ENCODE results near the gene CACNA2D1.
"Not testable (repeated sequence)": the region's sequence is repeated elsewhere in the genome, so short reads cannot be mapped to it uniquely, and the experiment has no call there.

CACNA2D1 gene

DNA sequence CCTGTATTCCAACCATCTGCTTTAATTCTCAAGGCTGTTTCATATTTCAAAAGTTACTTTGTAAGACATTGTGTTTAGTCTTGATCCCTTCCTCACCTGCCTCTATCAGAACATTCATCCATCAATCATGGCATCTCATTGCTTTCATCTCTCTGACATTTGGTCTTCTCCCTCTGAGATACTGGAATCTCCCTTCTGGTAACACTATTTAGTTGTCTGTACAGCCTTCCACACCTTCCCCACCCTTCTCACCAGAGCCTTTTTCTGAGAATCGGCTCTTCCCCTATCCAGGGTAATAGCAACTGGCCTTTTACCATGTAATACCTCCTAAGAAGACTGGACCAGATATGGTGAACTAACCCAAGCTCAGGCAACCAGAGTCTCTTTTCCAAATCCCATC is 10.1 kb downstream of the CACNA2D1 start:
- DNase-seq = no peak

DNA sequence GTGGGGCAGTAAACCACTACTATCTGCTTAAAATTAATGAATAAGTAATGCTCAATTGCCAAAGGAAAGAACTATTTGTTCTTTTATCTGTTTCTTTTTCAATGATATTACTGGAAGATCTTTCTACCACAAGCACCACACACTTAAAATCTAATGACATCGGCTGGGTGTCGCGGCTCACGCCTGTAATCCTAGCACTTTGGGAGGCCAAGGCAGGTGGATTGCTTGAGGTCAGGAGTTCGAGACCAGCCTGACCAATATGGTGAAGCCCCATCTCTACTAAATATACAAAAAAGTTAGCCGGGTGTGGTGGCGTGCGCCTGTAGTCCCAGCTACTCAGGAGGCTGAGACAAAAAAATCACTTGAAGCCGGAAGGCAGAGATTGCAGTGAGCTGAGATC is 10.8 kb downstream of the CACNA2D1 start:
- DNase-seq = not testable (repeated sequence)

DNA sequence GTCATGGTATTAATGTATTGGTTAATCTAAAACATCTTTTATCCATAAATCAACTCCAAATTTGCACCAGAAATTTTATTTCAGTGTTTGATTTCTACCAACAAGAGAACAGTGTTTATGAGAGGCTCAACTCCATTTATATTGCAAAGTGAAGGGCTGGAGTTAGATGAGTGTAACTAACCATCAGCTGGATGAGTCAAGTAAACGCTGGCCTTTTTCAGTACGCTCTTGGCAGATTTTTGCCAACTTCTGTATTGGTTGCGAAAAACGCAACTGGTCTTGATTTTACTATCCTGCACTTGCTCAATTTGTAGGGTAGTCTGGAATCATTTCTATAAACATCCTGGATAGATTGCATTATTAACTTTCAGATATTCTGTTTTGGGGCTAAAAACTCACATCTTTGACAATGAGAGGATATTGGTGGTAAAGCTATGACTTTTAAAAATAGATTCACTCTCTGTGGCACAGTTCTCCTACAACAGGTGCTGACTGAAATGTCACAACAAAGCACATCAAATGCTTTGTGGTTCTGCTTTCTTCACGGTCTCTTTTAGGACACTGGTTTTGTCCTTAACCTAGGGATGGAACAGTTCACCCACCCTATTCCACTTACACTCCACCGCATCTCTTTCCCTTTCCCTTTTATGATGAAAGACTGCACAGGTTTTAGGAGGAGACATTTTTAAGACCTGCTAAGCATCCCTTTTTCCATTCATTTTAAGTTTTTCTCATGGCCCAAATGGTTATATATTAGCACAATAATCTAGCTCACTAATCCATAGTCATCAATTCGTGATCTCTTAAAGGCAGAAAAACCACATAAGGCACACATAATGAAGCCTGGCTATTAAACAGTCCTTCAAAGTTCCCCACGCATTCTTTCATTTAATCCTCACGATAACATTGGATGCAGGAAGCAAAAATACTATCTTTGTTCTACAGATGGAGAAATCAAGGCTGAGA is 12.8 kb downstream of the CACNA2D1 start:
- DNase-seq = no peak

DNA sequence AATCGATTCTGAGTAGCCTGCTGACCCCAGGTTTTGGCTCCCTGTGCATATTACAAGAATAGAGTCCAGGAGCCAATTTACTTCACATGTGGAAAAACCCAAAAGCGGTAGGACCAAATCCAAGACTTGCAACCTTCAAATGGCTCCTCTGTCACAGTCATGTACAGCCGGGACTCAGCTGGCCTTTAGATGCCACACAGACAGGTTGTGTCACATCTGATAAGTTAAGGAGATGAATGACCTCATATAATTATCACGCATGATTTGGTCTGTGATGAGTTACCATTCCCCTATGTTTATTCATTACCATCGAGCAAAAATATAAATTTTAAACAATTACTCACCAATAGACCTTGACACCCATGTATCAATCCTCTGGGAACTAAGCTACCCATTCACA is 14.2 kb downstream of the CACNA2D1 start:
- no peak for DNase-seq

DNA sequence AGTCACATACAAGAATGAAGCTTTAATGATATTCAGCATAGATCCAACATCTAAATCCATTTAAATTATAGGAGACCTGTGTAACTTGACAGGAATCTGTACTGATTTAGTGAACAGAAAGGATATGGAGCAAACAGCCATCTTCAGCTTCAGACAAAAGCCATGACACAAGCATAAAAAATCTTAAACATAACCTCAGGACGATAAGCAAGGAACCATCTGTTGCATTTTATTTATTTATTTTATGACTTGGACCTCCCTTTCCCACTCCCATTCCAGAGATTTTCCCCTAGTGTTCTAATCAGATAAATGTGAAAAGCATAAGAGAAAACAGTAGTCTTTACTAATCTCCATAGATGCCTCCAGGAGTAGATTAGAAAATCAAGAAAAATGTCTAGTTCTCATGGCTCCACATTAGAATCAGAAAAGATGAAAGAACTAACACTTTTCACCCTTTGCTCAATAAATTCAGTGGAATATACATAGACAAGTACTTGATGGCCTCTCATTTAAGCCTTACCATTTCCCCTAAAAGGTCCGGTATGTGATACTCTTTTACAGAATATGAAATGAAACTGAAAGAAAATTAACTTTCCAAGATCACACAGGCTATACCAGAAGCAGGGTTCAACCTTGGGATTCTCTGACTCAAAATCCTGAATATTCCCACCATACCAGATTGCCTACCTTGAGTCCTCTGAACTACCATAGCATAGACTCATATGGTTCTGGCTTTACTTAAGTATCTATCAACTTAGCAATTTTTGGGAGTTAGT is 15.2 kb downstream of the CACNA2D1 start:
- DNase-seq = no peak

DNA sequence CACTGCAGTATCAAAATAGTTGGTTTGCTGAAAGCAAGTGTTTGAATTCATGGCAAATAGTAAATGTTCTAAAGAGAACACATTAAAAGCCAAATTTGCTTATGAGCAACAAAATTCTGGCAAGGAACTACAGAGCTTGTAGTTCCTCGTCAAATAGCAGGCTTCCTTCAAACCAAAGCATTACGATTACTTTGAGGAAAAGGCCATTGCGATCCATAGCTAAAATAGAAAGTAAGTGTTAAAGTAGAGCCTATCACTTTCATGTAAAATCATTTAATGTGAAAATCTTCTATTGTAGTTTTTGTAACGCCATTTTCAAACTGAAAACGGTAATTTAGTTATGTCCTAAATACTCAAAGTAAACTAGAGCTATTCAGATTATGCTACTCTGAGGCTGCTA is 20.1 kb downstream of the CACNA2D1 start:
- DNase-seq = no peak

DNA sequence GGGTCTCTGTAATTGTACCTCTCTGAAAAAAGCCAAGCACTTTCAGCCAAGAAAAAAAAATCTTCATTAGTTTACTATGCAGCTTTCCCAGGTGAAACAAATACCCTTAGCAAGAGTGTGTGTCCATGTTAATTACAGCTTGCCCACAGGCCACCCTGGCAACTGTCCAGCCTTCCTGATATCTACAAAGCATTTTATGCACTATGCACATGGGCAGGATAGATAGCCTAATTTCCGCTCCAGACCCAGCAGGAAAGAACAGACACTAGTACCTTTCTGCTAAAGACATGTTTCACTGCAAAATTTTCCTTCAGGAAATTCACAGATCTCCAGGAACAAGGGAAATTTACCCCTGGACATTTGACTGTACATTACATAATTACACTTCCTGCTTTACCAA is 24.4 kb downstream of the CACNA2D1 start:
- no peak for DNase-seq

DNA sequence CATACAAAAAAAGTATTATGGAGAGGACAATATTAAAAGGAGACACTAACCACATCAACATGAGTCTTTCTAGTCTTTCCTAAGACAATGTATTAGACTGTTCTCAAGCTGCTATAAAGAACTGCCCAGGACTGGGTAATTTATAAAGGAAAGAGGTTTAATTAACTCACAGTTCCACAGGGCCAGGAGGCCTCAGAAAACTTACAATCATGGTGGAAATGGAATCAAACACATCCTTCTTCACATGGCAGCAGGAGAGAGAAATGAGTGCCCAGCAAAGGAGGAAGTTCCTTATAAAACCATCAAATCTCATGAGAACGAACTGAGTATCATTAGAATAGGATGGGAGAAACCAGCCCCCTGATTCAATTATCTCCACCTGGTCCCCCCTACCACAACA is 25.7 kb downstream of the CACNA2D1 start:
- no peak for DNase-seq

DNA sequence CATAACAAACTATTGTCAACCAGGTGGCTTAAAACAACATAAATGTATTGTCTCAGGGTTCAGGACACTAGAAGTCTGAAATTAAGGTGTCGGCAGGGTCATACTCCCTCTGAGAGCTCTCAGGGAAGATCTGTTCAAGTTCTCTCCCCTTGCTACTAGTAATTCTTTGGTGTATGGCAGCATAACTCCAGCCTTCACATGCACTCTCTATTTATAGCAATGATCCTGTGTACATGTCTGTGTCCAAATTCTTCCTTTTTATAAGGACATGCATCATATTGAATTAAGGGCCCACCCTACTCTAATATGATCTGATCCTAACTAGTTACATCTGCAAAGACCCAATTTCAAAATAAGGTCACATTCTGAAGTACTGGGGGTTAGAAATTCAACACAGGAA is 27.2 kb downstream of the CACNA2D1 start:
- no peak for DNase-seq

DNA sequence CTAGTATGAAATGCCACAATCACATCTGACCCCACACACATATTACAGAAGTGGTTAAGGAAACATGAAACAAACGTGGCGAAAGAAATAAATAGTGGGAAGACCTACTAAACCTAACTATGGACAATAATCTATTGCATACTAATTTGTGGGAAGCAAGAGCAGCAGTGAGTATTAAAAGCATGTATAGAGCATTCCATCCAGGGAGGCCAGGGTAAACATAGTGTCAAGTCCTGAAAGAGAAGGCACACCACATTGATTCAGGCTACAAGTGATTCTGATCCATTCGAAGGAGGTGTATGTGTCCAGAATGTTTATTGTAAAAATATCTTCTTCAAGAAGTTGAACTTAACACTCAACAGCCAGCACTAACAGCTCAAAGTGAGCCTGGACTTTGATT is 29.2 kb downstream of the CACNA2D1 start:
- no peak for DNase-seq

DNA sequence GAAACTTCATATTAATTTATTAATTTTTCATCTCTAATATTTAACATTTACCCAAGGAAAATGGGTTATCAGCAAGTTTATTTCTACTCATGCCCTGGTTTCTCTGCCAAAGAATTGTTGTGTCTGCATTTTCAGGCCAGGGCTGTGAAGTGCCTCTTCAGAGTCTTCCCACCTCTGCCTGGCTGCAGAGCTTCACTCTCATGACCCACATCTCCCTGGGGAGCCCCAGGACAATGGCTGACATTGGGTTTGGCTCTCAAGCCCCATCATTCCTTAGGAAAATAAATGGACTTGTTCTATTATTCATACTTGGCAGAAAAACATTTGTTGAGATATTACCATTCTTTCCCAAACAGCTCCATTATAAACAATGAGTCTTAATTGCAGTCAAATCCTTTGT is 30.3 kb downstream of the CACNA2D1 start:
- no peak for DNase-seq

DNA sequence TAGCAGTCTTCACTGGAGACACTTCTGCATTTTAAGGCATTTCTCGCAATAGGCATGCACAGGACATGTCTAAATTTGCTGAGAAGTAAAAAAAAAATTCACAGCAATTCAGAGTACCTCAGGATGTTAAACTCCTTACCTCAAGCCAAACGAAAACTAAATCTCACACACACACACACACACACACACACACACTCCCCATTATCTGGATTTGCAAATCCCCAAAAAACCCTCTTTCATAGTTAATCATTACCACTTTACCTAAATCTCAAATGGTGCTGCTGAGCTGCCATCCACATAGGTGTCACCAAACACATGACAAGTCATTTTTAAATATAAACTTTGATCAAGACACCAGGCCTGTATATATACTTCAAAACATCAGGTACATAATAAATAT is 31.8 kb downstream of the CACNA2D1 start:
- no peak for DNase-seq

DNA sequence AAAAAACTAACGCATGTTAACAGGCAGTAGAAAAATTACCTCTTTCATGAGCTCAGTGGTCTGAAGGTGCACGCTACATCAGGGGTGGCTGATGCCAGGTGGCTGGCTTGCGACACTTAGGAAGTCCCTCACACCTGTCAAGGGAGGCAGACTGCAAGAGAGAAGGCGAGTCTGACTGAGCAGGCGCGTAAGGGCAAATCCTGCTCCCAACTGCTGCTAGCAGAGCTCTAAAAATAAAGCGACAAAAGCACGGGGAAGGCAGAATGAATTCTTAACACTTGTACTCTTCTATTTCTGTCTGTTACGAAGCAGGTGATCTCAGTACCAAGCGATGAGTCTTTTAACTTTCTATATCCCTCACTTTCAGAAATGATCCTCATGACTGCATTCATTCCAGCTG is 33.1 kb downstream of the CACNA2D1 start:
- no peak for DNase-seq

DNA sequence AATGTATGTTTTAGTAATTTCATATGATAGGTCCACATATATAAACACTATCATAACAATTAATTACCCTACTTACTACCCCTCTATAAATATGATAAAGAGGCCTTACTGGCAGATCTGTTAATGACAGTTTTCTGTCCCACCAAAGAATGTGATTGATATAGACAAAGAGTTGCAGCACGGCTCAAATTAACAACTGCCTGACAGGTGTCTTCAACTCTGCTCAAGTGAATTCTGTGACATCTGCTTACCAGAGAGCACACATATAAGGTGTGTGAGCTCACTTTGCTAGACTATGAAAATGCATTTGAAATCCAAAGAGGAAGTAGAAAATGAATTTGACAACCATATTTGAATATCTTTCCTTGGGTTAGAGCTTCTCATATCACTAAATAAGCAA is 36.6 kb downstream of the CACNA2D1 start:
- DNase-seq = no peak

DNA sequence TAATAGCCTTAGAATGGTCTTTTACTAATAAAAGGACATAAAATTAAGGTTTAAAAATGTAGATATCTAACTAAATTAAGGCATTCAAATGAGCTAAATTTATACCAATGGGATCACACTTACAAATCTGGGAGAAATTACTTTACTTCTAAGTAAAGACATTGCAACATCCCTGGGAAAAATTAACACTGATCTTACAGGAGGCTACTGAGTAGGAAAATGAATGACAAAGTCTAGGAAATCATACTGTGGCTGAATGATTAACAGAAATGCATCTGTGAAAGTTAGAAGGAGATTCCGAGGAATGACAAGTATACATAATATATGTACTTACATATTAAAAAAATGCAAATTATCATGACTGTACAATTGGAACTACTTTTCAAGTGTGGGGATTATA is 38.3 kb downstream of the CACNA2D1 start:
- DNase-seq = no peak

DNA sequence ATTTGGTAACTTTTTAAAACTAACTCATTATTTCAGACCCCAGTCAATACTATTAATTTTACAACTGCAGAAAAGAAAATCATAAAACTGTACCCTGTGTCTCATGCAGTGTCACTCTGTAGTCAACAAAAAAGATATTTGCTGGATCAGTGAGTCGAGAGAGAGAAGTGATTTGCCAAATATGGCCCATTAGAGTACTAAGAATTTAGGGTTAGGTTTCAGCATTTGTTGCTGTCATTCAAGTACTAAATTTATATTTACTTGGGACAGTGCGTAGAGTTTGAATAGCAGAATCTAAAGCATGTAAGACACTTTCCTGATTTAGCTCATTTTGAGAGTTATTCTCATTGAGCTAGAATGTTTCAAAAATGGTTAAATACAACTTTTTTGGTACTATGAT is 38.9 kb downstream of the CACNA2D1 start:
- no peak for DNase-seq

DNA sequence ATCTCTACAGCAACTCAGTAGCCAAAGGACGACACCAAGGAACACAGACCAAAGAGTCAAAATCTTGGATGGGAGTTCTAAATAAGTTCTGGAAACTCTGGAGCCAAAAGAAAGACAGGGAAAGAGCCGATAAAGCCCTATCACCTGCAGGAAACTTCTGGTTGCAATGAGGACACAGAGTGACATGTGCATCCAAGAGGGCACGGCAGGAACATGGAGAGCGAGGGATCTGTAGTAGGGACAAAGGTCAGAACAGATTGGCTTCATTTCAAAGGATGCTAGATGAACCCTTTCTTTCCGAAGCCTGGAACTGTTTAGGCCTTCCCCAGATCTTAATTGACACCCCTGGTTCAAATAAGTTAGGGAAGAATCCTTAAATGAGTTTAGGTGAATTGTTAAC is 39.5 kb downstream of the CACNA2D1 start:
- DNase-seq = no peak

DNA sequence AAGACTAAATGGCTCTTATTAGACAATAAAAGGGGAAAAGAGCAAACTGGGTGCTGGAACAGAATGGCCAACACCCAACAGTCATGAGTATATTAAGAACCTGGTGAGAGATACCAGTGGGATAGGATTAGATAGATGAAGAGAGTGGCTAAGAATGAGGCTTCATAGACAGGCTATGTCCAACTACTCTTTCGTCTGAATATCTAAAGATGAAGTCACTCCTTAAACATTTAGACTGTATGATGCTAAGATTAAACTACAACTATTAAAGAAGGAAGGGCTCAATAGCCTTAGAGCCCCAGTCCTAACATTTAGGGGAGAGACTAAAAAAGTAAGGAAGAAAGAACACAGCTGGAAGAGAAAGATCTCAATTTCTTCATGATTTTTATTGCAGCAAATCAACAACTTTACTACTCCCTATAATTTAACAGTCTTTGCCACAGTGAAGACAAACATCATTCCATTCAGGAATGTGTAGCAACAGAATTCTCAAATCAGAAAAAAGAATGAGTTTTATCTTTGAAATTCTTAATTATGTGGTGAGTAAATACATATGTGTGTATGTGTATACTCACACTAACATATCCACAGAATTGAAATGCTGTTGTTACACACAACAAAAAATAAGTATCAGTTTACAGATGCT is 45.6 kb downstream of the CACNA2D1 start:
- no peak for DNase-seq

DNA sequence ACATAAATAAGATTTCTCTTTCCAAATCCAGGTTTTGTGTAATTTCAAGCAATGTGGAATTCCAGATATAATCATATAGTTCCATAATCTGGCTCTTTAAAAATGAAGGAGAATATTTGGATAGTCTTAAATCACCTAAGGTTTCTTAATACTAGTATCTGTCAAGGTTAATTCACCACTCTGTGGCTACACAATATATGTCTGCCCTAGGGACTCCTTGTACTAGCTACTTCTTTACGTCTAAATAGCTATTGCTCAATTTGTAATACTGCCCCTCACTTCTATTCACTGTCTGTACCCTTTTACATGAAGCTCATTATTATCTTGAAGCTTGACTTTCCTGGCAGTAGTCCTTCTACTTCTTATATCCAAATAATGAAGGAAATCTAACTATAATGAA is 47.2 kb downstream of the CACNA2D1 start:
- no peak for DNase-seq

DNA sequence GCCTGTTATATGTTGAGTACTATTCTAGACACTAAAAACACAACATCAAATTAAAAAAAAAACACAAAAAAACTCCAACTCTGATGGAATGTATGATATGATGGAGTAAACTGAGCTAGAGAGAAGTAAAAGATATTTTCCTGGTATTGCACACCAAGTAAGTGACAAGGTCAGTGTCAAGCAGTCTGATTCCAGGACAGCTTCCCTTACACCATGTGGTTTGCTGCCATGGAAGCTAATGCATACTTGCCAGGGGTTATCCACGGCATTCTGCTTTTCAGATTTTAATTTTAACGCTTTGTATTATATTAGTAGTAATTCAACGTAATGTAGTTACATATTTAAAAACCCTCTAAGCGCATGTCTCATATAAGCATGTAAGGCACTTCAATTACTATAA is 48.4 kb downstream of the CACNA2D1 start:
- no peak for DNase-seq

DNA sequence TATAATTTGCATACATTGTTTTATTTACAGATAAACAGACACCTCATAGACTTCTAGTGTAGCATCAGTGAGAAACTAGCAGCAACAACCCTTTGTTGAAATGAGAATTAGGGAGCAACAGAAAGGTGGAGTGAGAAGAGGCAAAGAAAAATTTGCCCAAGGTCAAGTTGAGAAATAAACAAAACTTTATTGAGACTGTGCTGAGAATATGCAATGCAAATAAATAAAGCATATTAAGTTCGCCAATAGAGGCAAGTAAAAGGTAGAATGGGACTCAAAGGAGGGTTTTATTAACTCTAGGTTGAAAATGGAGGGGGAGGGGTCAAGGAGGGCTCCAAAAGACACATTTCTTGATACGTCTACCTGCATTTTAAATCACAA is 49.7 kb downstream of the CACNA2D1 start:
- DNase-seq = no peak

DNA sequence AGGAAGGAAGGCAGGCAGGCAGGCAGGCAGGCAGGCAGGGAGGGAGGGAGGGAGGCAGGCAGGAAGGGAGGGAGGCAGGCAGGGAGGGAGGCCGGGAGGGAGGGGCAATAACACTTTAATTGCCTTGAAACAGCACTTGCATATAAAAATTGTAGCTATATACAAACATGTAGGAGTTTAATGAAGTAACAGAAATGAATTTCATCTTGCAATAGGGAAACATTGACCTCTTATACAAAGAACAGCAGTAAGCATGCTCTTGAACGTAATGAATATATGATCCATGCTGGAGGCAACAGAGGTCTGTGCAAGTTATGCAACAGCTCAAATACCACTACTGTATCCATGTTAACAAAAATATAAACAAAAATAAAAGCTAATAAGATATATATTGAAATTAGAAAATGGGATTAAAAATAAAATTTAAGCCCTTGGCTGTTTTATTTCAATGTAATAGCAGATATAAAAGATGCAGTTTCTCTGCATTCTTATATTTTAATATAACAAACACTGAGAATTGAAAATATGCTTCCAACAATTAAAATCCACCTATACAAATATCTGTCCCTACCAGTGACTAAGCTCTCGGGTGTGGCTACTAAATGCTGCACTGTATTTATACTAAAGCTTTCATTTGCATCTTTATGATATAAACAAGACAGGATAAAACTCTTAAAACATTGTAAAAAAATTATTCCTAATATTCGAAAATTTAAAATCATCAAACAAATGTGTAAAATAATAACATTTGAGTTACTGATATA is 50.3 kb downstream of the CACNA2D1 start:
- DNase-seq = no peak

DNA sequence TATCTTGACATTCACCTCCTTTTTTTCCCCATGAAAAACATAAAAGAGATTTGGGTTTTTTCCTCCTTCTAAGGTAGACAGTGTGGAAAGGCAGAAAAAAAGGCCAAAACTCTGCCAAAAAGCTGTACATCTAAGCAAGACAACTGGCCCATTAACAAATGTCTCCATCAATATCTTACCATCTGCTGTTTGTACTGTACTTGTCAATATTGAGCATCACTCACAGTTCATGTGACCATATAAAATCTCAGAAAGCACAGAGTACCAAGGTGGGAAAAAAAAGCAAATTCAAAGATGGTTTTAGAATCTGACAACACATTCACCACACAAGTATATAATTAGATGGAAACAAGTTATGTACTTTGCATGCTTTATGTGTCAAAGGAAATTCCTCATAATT is 52.6 kb downstream of the CACNA2D1 start:
- no peak for DNase-seq
